ENCODE data around the gene SRGAP3. TPM values are rescaled to one million over a fixed set of nuclear protein-coding genes. Genes with fewer than 3 reads are reported as not detected.

SRGAP3 gene
- total RNA-seq, 1 donor from 2014 or later, result 5.3 TPM

- no peak for DNase-seq (ENCODE audit: low read depth)
These were observed 131.2 kb downstream of the SRGAP3 start for GRCh38 chr3:9118222-9118621.

GRCh38 chr3:9117220-9117619, 132.2 kb downstream of the SRGAP3 start:
- no peak for DNase-seq (ENCODE audit: low read depth)

- no peak for DNase-seq (ENCODE audit: low read depth)
These were observed 133.1 kb downstream of the SRGAP3 start for GRCh38 chr3:9116336-9116735.

GRCh38 chr3:9115336-9115735, 134.1 kb downstream of the SRGAP3 start:
- no peak for DNase-seq (ENCODE audit: low read depth)

GRCh38 chr3:9113040-9113439, 136.4 kb downstream of the SRGAP3 start:
- DNase-seq (ENCODE audit: low read depth), result no peak

GRCh38 chr3:9111866-9112265, 137.6 kb downstream of the SRGAP3 start:
- DNase-seq (ENCODE audit: low read depth), result no peak

- no peak for DNase-seq (ENCODE audit: low read depth)
These were observed 138.0 kb downstream of the SRGAP3 start for GRCh38 chr3:9111417-9111816.

GRCh38 chr3:9110802-9111201, 138.6 kb downstream of the SRGAP3 start:
- DNase-seq (ENCODE audit: low read depth), result no peak

GRCh38 chr3:9110316-9110715, 139.1 kb downstream of the SRGAP3 start:
- no peak for DNase-seq (ENCODE audit: low read depth)

GRCh38 chr3:9109568-9109914, 139.9 kb downstream of the SRGAP3 start:
- no peak for DNase-seq (ENCODE audit: low read depth)

- DNase-seq (ENCODE audit: low read depth), result no peak
These were observed 140.4 kb downstream of the SRGAP3 start for GRCh38 chr3:9108876-9109567.

- no peak for DNase-seq (ENCODE audit: low read depth)
These were observed 141.7 kb downstream of the SRGAP3 start for GRCh38 chr3:9107738-9108137.

- peak; percentile 5 for DNase-seq (ENCODE audit: low read depth)
These were observed 144.0 kb downstream of the SRGAP3 start for GRCh38 chr3:9105421-9105820.

- no peak for DNase-seq (ENCODE audit: low read depth)
These were observed 145.3 kb downstream of the SRGAP3 start for GRCh38 chr3:9104121-9104520.

- DNase-seq (ENCODE audit: low read depth), result no peak
These were observed 147.0 kb downstream of the SRGAP3 start for GRCh38 chr3:9102240-9102981.

- no peak for DNase-seq (ENCODE audit: low read depth)
These were observed 148.2 kb downstream of the SRGAP3 start for GRCh38 chr3:9101286-9101685.

GRCh38 chr3:9100513-9100894, 148.9 kb downstream of the SRGAP3 start:
- no peak for DNase-seq (ENCODE audit: low read depth)

GRCh38 chr3:9099702-9100512, 149.5 kb downstream of the SRGAP3 start:
- DNase-seq (ENCODE audit: low read depth), result no peak

- no peak for DNase-seq (ENCODE audit: low read depth)
These were observed 150.4 kb downstream of the SRGAP3 start for GRCh38 chr3:9098716-9099675.

- DNase-seq (ENCODE audit: low read depth), result no peak
These were observed 152.0 kb downstream of the SRGAP3 start for GRCh38 chr3:9097495-9097894.
